CD4-positive, alpha-beta T cell (primary cell): ENCODE results near the gene GLDC. TPM values are rescaled to one million over a fixed set of nuclear protein-coding genes. Genes with fewer than 3 reads are reported as not detected.

Source experiments
- ATAC-seq: fragments of 200-7000 bp; cut with Tn5 transposase; one replicate; pipeline ENCODE4 v1.10.0; 2022; ENCODE audit warnings: mild to moderate bottlenecking; ENCODE audit not compliant: poor library complexity
- CTCF ChIA-PET: fragments of 350-600 bp; sonication (Branson Sonifier 250); formaldehyde crosslinking; loops from one replicate; lab custom pipeline; 2021; ENCODE audit warnings: antibody characterized with exemption, inconsistent platforms; lab: Charles Lee
- POLR2A ChIA-PET: fragments of 350-600 bp; sonication (Branson Sonifier 250); formaldehyde crosslinking; loops from one replicate; lab custom pipeline; 2021; ENCODE audit warnings: antibody characterized with exemption, inconsistent platforms; lab: Charles Lee
- DNase-seq, 14 experiments: peaks; one replicate each; pipeline ENCODE4 v3.0.0-alpha.2; 2013 to 2020; ENCODE audit warnings: mixed read lengths in 2 of 14
- H3K27ac ChIP-seq, 2 donors: one replicate each; pipeline versions ENCODE4 v1.5.1 to v1.7.0; 2013; ENCODE audit warnings: low read length in 2 of 2, low read depth in 1 of 2, mild to moderate bottlenecking in 1 of 2
- H3K27me3 ChIP-seq, 2 experiments: 1 replicate in 1 of 2; 2 replicates in 1 of 2; pipeline versions ENCODE4 v1.6.1 to v1.7.0; 2013; ENCODE audit warnings: low read length in 2 of 2, control low read depth in 1 of 2, mild to moderate bottlenecking in 1 of 2, moderate library complexity in 1 of 2; ENCODE audit not compliant: insufficient read depth in 2 of 2, control insufficient read depth in 1 of 2
- H3K36me3 ChIP-seq: one replicate; pipeline ENCODE4 v1.6.1; 2013; ENCODE audit warnings: low read length, control low read depth; ENCODE audit not compliant: insufficient read depth
- H3K4me1 ChIP-seq: one replicate; pipeline ENCODE4 v1.6.1; 2013; ENCODE audit warnings: low read length, control low read depth; ENCODE audit not compliant: insufficient read depth
- H3K4me3 ChIP-seq: one replicate; pipeline ENCODE4 v1.5.1; 2013; ENCODE audit warnings: mild to moderate bottlenecking, low read length, moderate library complexity
- H3K9me3 ChIP-seq, 2 experiments: 1 replicate in 1 of 2; 2 replicates in 1 of 2; pipeline versions ENCODE4 v1.6.1 to v1.7.0; 2013; ENCODE audit warnings: low read length in 2 of 2, mild to moderate bottlenecking in 2 of 2, control low read depth in 1 of 2, moderate library complexity in 1 of 2; ENCODE audit not compliant: control insufficient read depth in 1 of 2, insufficient read depth in 1 of 2
- H3K27ac Mint-ChIP-seq: one replicate; pipeline ENCODE4 v1.8.0; 2020; ENCODE audit warnings: mixed read lengths
- H3K27me3 Mint-ChIP-seq: one replicate; pipeline ENCODE4 v1.8.0; 2021; ENCODE audit warnings: mixed read lengths
- H3K36me3 Mint-ChIP-seq: one replicate; pipeline ENCODE4 v1.8.0; 2021; ENCODE audit warnings: low read depth, mixed read lengths
- H3K4me1 Mint-ChIP-seq: one replicate; pipeline ENCODE4 v1.8.0; 2021; ENCODE audit warnings: low read depth, mixed read lengths
- H3K4me3 Mint-ChIP-seq: one replicate; pipeline ENCODE4 v1.8.0; 2020; ENCODE audit warnings: mild to moderate bottlenecking, mixed read lengths
- H3K9me3 Mint-ChIP-seq: one replicate; pipeline ENCODE4 v1.8.0; 2020; ENCODE audit warnings: mixed read lengths
- CTCF ChIP-seq: fragments of 200-600 bp; IDR thresholded peaks from one replicate; pipeline ENCODE4 v1.8.0; 2022; ENCODE audit warnings: antibody characterized with exemption, mild to moderate bottlenecking
- intact Hi-C, 2 experiments: fragments of 100-400 bp; cut with DNase I in 1 of 2; cut with micrococcal nuclease in 1 of 2; formaldehyde crosslinking; loops; one replicate each; pipeline versions ENCODE4 v1.15.1 to v1.9.0; 2023 to 2025; cut with DNase I, micrococcal nuclease
- total RNA-seq, 174 experiments: library from RNA in 2 of 174; stranded (reverse) in 2 of 174; gene quantifications; one replicate each; pipeline ENCODE4 v1.2.3 and lab custom pipeline; 2021 to 2026

The GLDC gene
- total RNA-seq, 2 experiments from 2014 or later, result not detected

DNA sequence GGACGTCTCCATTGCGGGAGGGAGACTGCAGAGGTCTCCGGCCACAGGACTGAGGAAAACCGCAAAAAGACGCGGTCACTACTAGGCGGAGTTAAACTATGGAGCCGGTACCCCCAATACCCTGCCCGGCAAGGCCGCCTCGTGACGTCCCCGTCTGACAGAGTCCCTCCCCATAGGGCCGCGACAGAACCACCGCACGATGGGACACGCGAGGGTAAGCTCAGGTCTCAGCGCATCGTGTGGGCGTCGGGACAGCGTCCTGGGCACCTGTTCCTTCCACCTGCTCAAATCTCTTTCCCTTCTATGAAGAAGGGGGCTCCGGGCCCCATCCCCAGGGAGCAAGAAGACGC is 35.2 kb upstream of the GLDC start:
- Mint-ChIP-seq H3K27ac (peak overlapping the region; percentile 99), H3K4me1 (peaks cover 17% of the 10 kb centered on the region), H3K4me3 (peak overlapping the region; percentile 89), H3K9me3 (no peaks in the 10 kb centered on the region), H3K27me3 (no peaks in the 10 kb centered on the region), H3K36me3 (no peaks in the 10 kb centered on the region)
- Histone ChIP-seq H3K36me3 (no peaks in the 10 kb centered on the region), H3K27me3 (no peaks in the 10 kb centered on the region), H3K27ac (peak overlapping the region; percentile 96 to 98), H3K9me3 (no peaks in the 10 kb centered on the region), H3K4me1 (peaks cover 23% of the 10 kb centered on the region), H3K4me3 (peak overlapping the region; percentile 85)
- no peak for TF ChIP-seq CTCF
- CTCF ChIA-PET, result interaction anchor here (1.8 kb wide), 1 partner anchor 76 kb away, joined by 5 read pairs; no protein-coding TSS in a partner anchor
- POLR2A ChIA-PET, result interaction anchor here (0.8 to 4.2 kb wide), 9 partner anchors 24 to 674 kb away, joined by 3 to 155 read pairs (median 16); partner anchors contain the start of genes KDM4C and UHRF2
- intact Hi-C loops, result loop anchor here (1.0 to 10.0 kb wide), 7 partner anchors 24 to 672 kb away; partner anchors contain the start of genes KDM4C (in 1 of the 2) and UHRF2 (in 1 of the 2)
- DNase-seq (peak in 8 of 14 experiments; percentile 37 to 83 (median 57)), ATAC-seq (peak; percentile 33)

GRCh38 chr9:6677803-6678202 is 32.3 kb upstream of the GLDC start:
- no peak overlapping the region for H3K27ac Mint-ChIP-seq
- Histone ChIP-seq H3K27me3 (no peaks in the 10 kb centered on the region), H3K9me3 (no peaks in the 10 kb centered on the region), H3K4me1 (peaks cover 23% of the 10 kb centered on the region), H3K27ac (no peak overlapping the region), H3K4me3 (no peak overlapping the region), H3K36me3 (no peaks in the 10 kb centered on the region)
- no peaks in the 10 kb centered on the region for H3K27me3 Mint-ChIP-seq
- H3K4me1 Mint-ChIP-seq, result peaks cover 10% of the 10 kb centered on the region
- no peak for ATAC-seq
- no peak for TF ChIP-seq CTCF
- CTCF ChIA-PET, result no interaction called here
- no peak for DNase-seq
- H3K4me3 Mint-ChIP-seq, result no peak overlapping the region
- H3K9me3 Mint-ChIP-seq, result no peaks in the 10 kb centered on the region
- POLR2A ChIA-PET, result interaction anchor here (1.6 kb wide), 1 partner anchor 11 kb away, joined by 4 read pairs; no protein-coding TSS in a partner anchor
- intact Hi-C loops, result no loop called here
- no peaks in the 10 kb centered on the region for H3K36me3 Mint-ChIP-seq

DNA sequence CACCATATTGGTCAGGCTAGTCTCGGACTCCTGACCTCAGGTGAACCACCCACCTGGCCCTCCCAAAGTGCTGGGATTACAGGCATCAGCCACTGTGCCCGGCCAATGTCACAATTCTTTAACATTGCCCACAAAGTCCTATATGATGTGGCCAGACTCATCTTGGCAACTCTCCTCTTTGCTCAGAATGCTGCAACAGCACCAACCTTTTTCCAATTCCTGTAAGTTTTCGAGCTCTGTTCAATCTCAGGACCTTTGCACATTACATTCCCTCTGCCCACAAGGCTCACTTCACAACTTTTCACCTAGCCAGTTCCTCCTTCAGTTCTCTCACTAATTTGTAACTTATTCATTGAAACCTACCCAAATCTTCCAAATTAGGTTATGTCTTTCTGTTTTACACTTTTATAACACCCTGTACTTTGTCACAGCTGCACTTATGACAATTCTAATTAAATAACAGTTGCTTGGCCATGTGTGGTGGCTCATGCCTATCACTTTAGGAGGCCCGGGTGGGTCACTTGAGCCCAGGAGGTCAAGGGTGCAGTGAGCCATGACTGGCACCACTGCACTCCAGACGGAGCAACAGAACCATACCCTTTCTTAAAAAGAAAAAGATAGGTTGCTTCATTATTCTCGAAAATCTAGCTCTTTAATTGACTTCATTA is 30.9 kb upstream of the GLDC start:
- Mint-ChIP-seq H3K27ac (no peak overlapping the region), H3K36me3 (no peaks in the 10 kb centered on the region), H3K4me3 (no peak overlapping the region), H3K27me3 (no peaks in the 10 kb centered on the region), H3K9me3 (no peaks in the 10 kb centered on the region), H3K4me1 (peaks cover 10% of the 10 kb centered on the region)
- TF ChIP-seq CTCF, result no peak
- Histone ChIP-seq H3K4me3 (no peak overlapping the region), H3K27ac (no peak overlapping the region), H3K4me1 (peaks cover 13% of the 10 kb centered on the region), H3K27me3 (no peaks in the 10 kb centered on the region), H3K9me3 (no peaks in the 10 kb centered on the region), H3K36me3 (no peaks in the 10 kb centered on the region)
- intact Hi-C loops, result no loop called here
- POLR2A ChIA-PET, result interaction anchor here (0.9 to 1.6 kb wide), 3 partner anchors 9 to 264 kb away, joined by 3 to 4 read pairs (median 4); partner anchors contain the start of gene UHRF2
- CTCF ChIA-PET, result no interaction called here
- ATAC-seq (no peak), DNase-seq (no peak)
